T-helper 1 cell (primary cell): ENCODE data around the gene VPS39.

Experiments
- DNase-seq, 5 donors: peaks; one replicate each; pipeline ENCODE4 v3.0.0-alpha.2; 2012 to 2020

VPS39 gene

GRCh38 chr15:42121021-42121420, 87.1 kb downstream of the VPS39 start:
- no peak for DNase-seq

DNA sequence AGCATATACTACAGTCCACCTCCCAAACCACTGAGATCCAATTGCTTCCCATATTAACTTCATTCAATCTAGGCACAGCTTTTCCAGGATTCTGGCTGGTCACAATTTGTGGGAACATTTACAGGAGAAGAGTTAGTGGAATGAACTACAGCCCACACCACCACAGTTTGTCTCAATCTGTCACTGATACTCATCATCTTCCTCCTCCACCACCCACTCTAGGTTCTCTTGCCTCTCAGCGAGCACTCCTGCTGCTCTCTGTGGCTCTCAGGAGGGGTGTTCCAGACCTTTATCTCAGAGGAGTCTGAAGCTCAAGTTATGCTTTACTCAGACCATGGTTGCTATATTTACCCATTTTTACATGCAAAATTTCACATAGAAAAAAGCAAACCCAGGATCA, 87.8 kb downstream of the VPS39 start:
- DNase-seq, result no peak

DNA sequence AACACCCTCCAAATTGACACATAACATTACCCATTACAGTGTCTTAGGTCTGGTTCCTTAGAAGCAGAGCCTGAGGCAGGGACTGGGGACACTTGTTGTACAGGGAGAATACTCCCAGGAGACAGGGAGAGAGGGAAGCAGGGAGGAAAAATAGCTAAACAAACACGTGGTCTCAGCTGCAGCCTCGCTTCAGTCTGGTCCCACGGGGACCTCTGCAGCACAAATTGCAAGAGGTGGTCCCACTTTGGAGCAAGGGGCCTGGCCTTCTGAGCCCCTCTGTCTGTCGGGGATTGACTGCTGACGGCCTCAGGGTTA, 88.7 kb downstream of the VPS39 start:
- DNase-seq, result no peak

GRCh38 chr15:42118650-42119445, 89.3 kb downstream of the VPS39 start:
- peak in 1 of 5 donors; percentile 14 for DNase-seq

GRCh38 chr15:42111924-42112323, 96.2 kb downstream of the VPS39 start:
- DNase-seq, result peak in 1 of 5 donors; percentile 25

- DNase-seq, result no peak
Measured at GRCh38 chr15:42110367-42110766, 97.7 kb downstream of the VPS39 start.

GRCh38 chr15:42108806-42109205, 99.3 kb downstream of the VPS39 start:
- no peak for DNase-seq
